ENCODE measurements around the gene POLR2L. TPM values are rescaled to one million over a fixed set of nuclear protein-coding genes. Genes with fewer than 3 reads are reported as not detected.

Gene POLR2L
- total RNA-seq, 1 donor from 2014 or later: 142 TPM

GRCh38 chr11:860234-861104 is 18.1 kb upstream of the POLR2L start:
- H3K4me1 Mint-ChIP-seq (ENCODE audit: low read depth): peaks cover 5% of the 10 kb centered on the region

GRCh38 chr11:859394-860131 is 17.2 kb upstream of the POLR2L start:
- Mint-ChIP-seq H3K27me3 (ENCODE audit: low read depth) (no peaks in the 10 kb centered on the region), H3K36me3 (ENCODE audit: low read depth) (no peaks in the 10 kb centered on the region), H3K4me1 (ENCODE audit: low read depth) (peaks cover 5% of the 10 kb centered on the region), H3K4me3 (ENCODE audit: unreplicated experiment) (no peak overlapping the region), H3K27ac (ENCODE audit: unreplicated experiment) (no peak overlapping the region), H3K9me3 (ENCODE audit: low read depth) (no peaks in the 10 kb centered on the region)
- DNase-seq (ENCODE audit: low spot score): no peak
- TF ChIP-seq CTCF (IDR thresholded peaks at IDR 0.05): no peak

More at GRCh38 chr11:860234-861104, 18.1 kb upstream of the POLR2L start:
- H3K36me3 Mint-ChIP-seq (ENCODE audit: low read depth): no peaks in the 10 kb centered on the region
- no peaks in the 10 kb centered on the region for H3K9me3 Mint-ChIP-seq (ENCODE audit: low read depth)
- no peak for DNase-seq (ENCODE audit: low spot score)
- no peak for TF ChIP-seq CTCF (IDR thresholded peaks at IDR 0.05)
- H3K4me3 Mint-ChIP-seq (ENCODE audit: unreplicated experiment): no peak overlapping the region
- no peak overlapping the region for H3K27ac Mint-ChIP-seq (ENCODE audit: unreplicated experiment)
- no peaks in the 10 kb centered on the region for H3K27me3 Mint-ChIP-seq (ENCODE audit: low read depth)

GRCh38 chr11:858762-859339 is 16.5 kb upstream of the POLR2L start:
- Mint-ChIP-seq H3K27me3 (ENCODE audit: low read depth) (no peaks in the 10 kb centered on the region), H3K4me1 (ENCODE audit: low read depth) (peaks cover 5% of the 10 kb centered on the region), H3K4me3 (ENCODE audit: unreplicated experiment) (no peak overlapping the region), H3K27ac (ENCODE audit: unreplicated experiment) (no peak overlapping the region), H3K36me3 (ENCODE audit: low read depth) (no peaks in the 10 kb centered on the region), H3K9me3 (ENCODE audit: low read depth) (no peaks in the 10 kb centered on the region)
- DNase-seq (ENCODE audit: low spot score): no peak
- TF ChIP-seq CTCF (IDR thresholded peaks at IDR 0.05): no peak

GRCh38 chr11:858053-858761 is 15.9 kb upstream of the POLR2L start:
- no peak overlapping the region for H3K4me3 Mint-ChIP-seq (ENCODE audit: unreplicated experiment)
- H3K27me3 Mint-ChIP-seq (ENCODE audit: low read depth): no peaks in the 10 kb centered on the region
- H3K4me1 Mint-ChIP-seq (ENCODE audit: low read depth): peaks cover 5% of the 10 kb centered on the region
- no peak for TF ChIP-seq CTCF (IDR thresholded peaks at IDR 0.05)
- DNase-seq (ENCODE audit: low spot score): no peak
- H3K9me3 Mint-ChIP-seq (ENCODE audit: low read depth): no peaks in the 10 kb centered on the region
- H3K36me3 Mint-ChIP-seq (ENCODE audit: low read depth): no peaks in the 10 kb centered on the region
- H3K27ac Mint-ChIP-seq (ENCODE audit: unreplicated experiment): no peak overlapping the region

- H3K27me3 Mint-ChIP-seq (ENCODE audit: low read depth): no peaks in the 10 kb centered on the region
- TF ChIP-seq CTCF (IDR thresholded peaks at IDR 0.05): no peak
- H3K27ac Mint-ChIP-seq (ENCODE audit: unreplicated experiment): no peak overlapping the region
- H3K4me1 Mint-ChIP-seq (ENCODE audit: low read depth): peaks cover 5% of the 10 kb centered on the region
- DNase-seq (ENCODE audit: low spot score): no peak
- H3K4me3 Mint-ChIP-seq (ENCODE audit: unreplicated experiment): no peak overlapping the region
- H3K9me3 Mint-ChIP-seq (ENCODE audit: low read depth): no peaks in the 10 kb centered on the region
- no peaks in the 10 kb centered on the region for H3K36me3 Mint-ChIP-seq (ENCODE audit: low read depth)
These were observed 14.1 kb upstream of the POLR2L start for GRCh38 chr11:856397-856796.

Measured in chondrocyte (in vitro differentiated cells).